Thoracic aorta (tissue), 2 donors: ENCODE measurements around the gene CCT2. TPM values are rescaled to one million over a fixed set of nuclear protein-coding genes. Genes with fewer than 3 reads are reported as not detected.
"Not testable (repeated sequence)": the region's sequence is repeated elsewhere in the genome, so short reads cannot be mapped to it uniquely, and the experiment has no call there.

Experiments used
- ATAC-seq: fragments of 150-250 bp; one replicate; pipeline ENCODE4 v1.8.0; 2017; ENCODE audit warnings: low read depth; ENCODE audit not compliant: insufficient number of reproducible peaks, low FRiP score
- DNase-seq: peaks from one replicate; pipeline ENCODE4 v3.0.0-alpha.2; 2020; ENCODE audit warnings: low spot score
- H3K27ac ChIP-seq, 2 donors: fragments of 200-600 bp; sonication (generic); 1 replicate in 1 of 2; 2 replicates in 1 of 2; pipeline ENCODE4 v1.5.1; 2016; ENCODE audit warnings: mild to moderate bottlenecking in 2 of 2, moderate library complexity in 2 of 2
- H3K27me3 ChIP-seq: fragments of 200-600 bp; sonication (generic); replicated peaks from 2 replicates; pipeline ENCODE4 v1.6.0; 2016; ENCODE audit warnings: mild to moderate bottlenecking; ENCODE audit not compliant: insufficient read depth
- H3K36me3 ChIP-seq: fragments of 200-600 bp; sonication (generic); one replicate; pipeline ENCODE4 v1.5.1; 2016
- H3K4me1 ChIP-seq, 2 donors: fragments of 200-600 bp; sonication (generic); 1 replicate in 1 of 2; 2 replicates in 1 of 2; pipeline versions ENCODE4 v1.5.1 to v1.6.0; 2016; ENCODE audit warnings: low read depth in 2 of 2, mild to moderate bottlenecking in 1 of 2; ENCODE audit not compliant: control insufficient read depth in 1 of 2
- H3K4me3 ChIP-seq: fragments of 200-600 bp; sonication (generic); 2 replicates; pipeline ENCODE4 v1.5.1; 2016; ENCODE audit warnings: mild to moderate bottlenecking
- H3K9me3 ChIP-seq: fragments of 200-600 bp; sonication (generic); 2 replicates; pipeline ENCODE4 v1.5.1; 2016
- CTCF ChIP-seq: fragments of 200-600 bp; sonication (generic); IDR thresholded peaks from one replicate; pipeline ENCODE4 v1.5.1; 2019; ENCODE audit warnings: antibody characterized with exemption
- total RNA-seq, 2 donors: library from RNA; depleted of rRNA; stranded (reverse); fragments of >200 nt; gene quantifications; one replicate each; pipeline versions ENCODE4 v1.1.0 to v1.2.3, GENCODE V29; 2016

CCT2 gene
- total RNA-seq, 2 donors from 2014 or later, result 82.4 to 89.6 TPM

DNA sequence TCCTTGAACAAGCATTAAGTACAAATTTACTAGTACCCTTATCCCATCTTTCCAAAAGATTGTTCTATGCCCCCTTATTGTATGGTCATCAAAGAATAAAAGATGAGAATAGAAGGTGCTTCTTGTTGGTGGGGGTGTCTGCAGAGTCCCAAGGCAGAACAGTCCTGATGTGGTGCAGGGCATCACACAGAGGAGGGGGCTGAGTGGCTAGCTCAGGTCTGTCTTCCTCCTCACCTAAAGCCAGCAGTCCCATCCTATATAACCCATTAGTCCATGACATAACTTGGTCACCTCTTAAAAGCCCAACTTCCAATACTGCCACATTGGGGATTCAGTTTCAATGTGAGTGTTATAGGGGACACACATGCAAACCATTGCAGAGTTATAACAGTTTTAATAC, 15.5 kb downstream of the CCT2 start:
- no peaks in the 10 kb centered on the region for H3K9me3 ChIP-seq
- H3K27ac ChIP-seq, result no peak overlapping the region
- no peak overlapping the region for H3K4me3 ChIP-seq
- peaks cover 41% of the 10 kb centered on the region for H3K36me3 ChIP-seq
- no peaks in the 10 kb centered on the region for H3K4me1 ChIP-seq
- DNase-seq (no peak), ATAC-seq (no peak)
- no peaks in the 10 kb centered on the region for H3K27me3 ChIP-seq
- TF ChIP-seq CTCF, result no peak

DNA sequence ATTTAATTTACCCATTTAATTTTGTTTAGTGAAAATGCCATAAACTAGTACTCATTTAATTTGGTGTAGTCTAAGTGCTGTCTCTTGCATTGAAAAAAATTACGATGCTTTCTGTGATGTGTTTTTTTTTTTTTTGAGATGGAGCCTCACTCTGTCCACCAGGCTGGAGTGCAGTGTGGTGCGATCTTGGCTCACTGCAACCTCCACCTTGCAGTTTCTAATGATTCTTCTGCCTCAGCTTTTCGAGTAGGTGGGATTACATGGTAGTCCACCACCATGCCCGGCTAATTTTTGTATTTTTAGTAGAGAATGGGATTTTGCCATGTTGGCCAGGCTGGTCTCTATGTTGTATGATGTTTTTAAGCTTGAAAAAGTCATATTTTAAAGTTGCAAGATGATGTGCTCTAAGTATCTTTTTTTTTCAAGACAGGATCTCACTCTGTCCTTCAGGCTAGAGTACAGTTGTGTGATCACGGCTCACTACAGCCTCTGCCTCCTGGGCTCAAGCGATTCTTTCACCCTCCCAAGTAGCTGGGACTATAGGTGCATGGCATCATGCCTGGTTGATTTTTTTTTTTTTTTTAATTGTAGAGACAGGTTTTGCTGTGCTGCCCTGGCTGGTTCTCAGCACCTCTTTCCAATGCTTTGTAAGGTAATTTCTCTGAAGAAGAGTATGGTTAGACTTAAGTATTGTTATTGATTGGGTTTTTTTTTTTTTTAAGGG, 16.9 kb downstream of the CCT2 start:
- H3K27me3 ChIP-seq, result no peaks in the 10 kb centered on the region
- no peaks in the 10 kb centered on the region for H3K4me1 ChIP-seq
- TF ChIP-seq CTCF, result no peak
- H3K36me3 ChIP-seq, result peaks cover 41% of the 10 kb centered on the region
- no peak for DNase-seq
- no peak for ATAC-seq
- no peak overlapping the region for H3K4me3 ChIP-seq
- no peaks in the 10 kb centered on the region for H3K9me3 ChIP-seq
- no peak overlapping the region for H3K27ac ChIP-seq

DNA sequence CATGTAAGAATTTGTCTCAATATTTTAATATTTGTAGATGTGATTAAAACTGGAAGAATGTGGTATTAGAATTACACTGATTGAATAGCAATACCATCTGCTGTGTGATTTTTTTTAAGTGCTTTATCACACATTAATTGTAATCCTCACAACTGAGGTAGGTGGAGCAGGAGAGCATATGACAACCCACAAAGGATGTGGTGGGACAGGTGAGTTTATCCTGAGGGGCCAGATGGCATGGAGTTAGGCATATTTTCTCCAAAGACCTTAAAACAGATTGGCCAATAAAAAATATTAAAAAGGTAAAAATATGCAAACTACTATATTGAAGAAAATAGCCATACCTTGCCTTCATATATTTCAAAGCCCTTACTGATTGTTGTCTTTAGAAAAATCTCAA, 17.7 kb downstream of the CCT2 start:
- no peak overlapping the region for H3K4me3 ChIP-seq
- no peaks in the 10 kb centered on the region for H3K9me3 ChIP-seq
- no peaks in the 10 kb centered on the region for H3K27me3 ChIP-seq
- peaks cover 35% of the 10 kb centered on the region for H3K36me3 ChIP-seq
- TF ChIP-seq CTCF, result no peak
- no peak overlapping the region for H3K27ac ChIP-seq
- DNase-seq (no peak), ATAC-seq (no peak)
- no peaks in the 10 kb centered on the region for H3K4me1 ChIP-seq

- H3K9me3 ChIP-seq, H3K4me3 ChIP-seq: not testable (repeated sequence)
- peaks cover 33% of the 10 kb centered on the region for H3K36me3 ChIP-seq
These were observed 18.3 kb downstream of the CCT2 start for GRCh38 chr12:69603556-69603955.

GRCh38 chr12:69604275-69604674, 19.0 kb downstream of the CCT2 start:
- H3K27me3 ChIP-seq, H3K4me1 ChIP-seq, DNase-seq, H3K4me3 ChIP-seq, H3K27ac ChIP-seq, ATAC-seq, H3K9me3 ChIP-seq: not testable (repeated sequence)
- H3K36me3 ChIP-seq, result peaks cover 28% of the 10 kb centered on the region

More at GRCh38 chr12:69603556-69603955, 18.3 kb downstream of the CCT2 start:
- not testable (repeated sequence) for H3K27ac ChIP-seq, ATAC-seq, H3K27me3 ChIP-seq, DNase-seq, H3K4me1 ChIP-seq

DNA sequence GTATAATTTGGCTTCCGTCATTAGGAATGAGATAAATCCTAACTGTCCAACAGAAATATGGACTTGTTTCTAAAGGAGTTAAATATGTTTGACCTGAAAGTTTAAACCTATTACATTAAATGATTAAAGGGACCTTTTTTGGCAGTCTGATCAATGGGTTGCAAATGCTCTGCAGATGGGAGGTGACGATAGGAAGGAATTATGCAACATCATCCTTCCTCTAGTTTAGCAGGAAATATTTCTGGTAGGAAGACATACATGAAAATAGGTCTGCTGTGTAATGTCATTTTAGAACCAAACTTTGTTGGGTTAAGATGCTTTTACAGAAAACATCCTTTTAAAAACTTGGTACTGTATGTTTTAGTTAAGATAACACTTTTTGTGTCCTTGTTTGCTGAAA, 22.9 kb downstream of the CCT2 start:
- ATAC-seq (no peak), DNase-seq (no peak)
- TF ChIP-seq CTCF, result no peak
- H3K4me3 ChIP-seq, result no peak overlapping the region
- H3K27ac ChIP-seq, result no peak overlapping the region
- H3K4me1 ChIP-seq, result no peaks in the 10 kb centered on the region
- H3K27me3 ChIP-seq, result no peaks in the 10 kb centered on the region
- H3K36me3 ChIP-seq, result peaks cover 3% of the 10 kb centered on the region
- no peaks in the 10 kb centered on the region for H3K9me3 ChIP-seq
